GM12801 (cell line): ENCODE measurements around the gene NPNT.

ENCODE experiments used
- TF ChIP-seq, protein P1 (sequence below): IDR thresholded peaks from one replicate; pipeline ENCODE4 v1.5.1; 2011; ENCODE audit warnings: control low read depth; ENCODE audit not compliant: insufficient read length; ENCODE audit errors: extremely low read depth

NPNT gene

GRCh38 chr4:105894660-105895582, at the start of gene NPNT:
Gene NPNT, plus strand, starts transcription at chr4:105895471. Its CDS starts 182 bp downstream, at chr4:105895653.
- TF ChIP-seq, protein P1, sequence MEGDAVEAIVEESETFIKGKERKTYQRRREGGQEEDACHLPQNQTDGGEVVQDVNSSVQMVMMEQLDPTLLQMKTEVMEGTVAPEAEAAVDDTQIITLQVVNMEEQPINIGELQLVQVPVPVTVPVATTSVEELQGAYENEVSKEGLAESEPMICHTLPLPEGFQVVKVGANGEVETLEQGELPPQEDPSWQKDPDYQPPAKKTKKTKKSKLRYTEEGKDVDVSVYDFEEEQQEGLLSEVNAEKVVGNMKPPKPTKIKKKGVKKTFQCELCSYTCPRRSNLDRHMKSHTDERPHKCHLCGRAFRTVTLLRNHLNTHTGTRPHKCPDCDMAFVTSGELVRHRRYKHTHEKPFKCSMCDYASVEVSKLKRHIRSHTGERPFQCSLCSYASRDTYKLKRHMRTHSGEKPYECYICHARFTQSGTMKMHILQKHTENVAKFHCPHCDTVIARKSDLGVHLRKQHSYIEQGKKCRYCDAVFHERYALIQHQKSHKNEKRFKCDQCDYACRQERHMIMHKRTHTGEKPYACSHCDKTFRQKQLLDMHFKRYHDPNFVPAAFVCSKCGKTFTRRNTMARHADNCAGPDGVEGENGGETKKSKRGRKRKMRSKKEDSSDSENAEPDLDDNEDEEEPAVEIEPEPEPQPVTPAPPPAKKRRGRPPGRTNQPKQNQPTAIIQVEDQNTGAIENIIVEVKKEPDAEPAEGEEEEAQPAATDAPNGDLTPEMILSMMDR, result no peak

DNA sequence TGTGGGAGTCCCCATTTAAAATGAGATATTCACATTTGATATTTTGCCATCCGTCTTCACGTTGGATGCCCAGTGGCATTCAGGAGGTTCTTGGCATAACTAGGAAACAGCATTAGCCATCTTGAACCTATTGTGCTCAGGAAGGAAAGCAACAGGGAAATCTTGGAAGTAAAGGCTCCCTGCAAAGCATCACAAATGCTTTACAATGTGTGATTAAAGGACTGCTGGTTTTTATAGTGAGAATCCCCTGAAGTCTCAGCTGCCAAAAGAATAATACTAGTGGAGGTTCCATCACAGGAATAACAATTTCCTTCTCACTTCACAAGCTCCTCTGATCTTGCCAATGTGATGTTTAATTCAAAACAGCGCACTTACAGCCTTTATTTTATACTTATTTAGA, 49.7 kb upstream of the NPNT start:
- TF ChIP-seq, protein P1, result no peak

DNA sequence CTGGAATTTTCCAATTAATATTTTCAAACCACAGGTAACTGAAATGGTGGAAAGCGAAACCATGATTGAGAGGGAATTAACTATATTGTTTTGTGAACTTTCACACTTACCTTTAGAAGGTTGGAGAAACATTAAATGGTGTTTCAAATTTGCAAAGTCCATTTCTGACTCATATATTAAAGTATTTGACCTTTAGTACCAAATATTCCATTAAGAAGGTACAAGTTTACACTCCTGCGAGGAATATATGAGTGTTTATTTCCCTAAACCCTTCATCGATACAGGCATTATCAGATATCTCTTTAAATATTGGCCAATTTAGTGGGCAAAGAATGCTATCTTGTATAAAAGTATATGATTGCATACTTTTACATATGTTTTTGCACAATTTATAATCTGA, 44.1 kb upstream of the NPNT start:
- TF ChIP-seq, protein P1, result no peak

GRCh38 chr4:105858466-105859040, 36.7 kb upstream of the NPNT start:
- TF ChIP-seq, protein P1, result no peak

GRCh38 chr4:105859233-105859632, 36.0 kb upstream of the NPNT start:
- TF ChIP-seq, protein P1, result no peak

GRCh38 chr4:105870963-105871362, 24.3 kb upstream of the NPNT start:
- TF ChIP-seq, protein P1, result no peak

DNA sequence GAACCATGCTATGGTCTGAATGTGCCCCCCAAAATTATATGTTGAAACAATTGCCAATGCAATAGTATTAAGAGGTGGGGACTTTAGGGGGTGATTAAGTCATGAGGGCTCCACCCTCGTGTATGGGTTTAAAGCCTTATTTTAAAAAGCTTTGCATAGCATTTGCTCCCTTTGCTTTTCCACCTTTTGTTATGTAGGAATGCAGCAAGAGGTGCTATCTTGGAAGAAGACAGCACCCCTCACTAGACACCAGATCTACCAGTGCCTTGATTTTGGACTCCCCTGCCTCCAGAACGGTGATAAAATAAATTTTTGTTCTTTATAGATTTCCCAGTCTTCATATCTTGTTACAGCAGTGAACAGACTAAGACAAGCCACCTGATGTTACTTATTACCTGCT, 23.3 kb upstream of the NPNT start:
- TF ChIP-seq, protein P1, result no peak
